Mesodermal cell (in vitro differentiated cells): Measurements from ENCODE around the gene SPATA1.

Experiments
- H3K27ac ChIP-seq: 2 replicates; pipeline ENCODE4 v1.7.0; 2013; ENCODE audit warnings: mild to moderate bottlenecking, low read depth, low read length, moderate library complexity; ENCODE audit not compliant: severe bottlenecking
- H3K36me3 ChIP-seq: 2 replicates; pipeline ENCODE4 v1.7.1; 2013; ENCODE audit warnings: mild to moderate bottlenecking, low read length, moderate library complexity; ENCODE audit not compliant: control insufficient read depth, insufficient read depth
- H3K4me1 ChIP-seq: one replicate; pipeline ENCODE4 v1.7.1; 2013; ENCODE audit warnings: mild to moderate bottlenecking, low read length; ENCODE audit not compliant: insufficient read depth, control insufficient read depth, poor library complexity, severe bottlenecking
- H3K4me3 ChIP-seq: 2 replicates; pipeline ENCODE4 v1.7.0; 2013; ENCODE audit warnings: low read length, control low read depth, mild to moderate bottlenecking; ENCODE audit not compliant: insufficient read depth, poor library complexity, severe bottlenecking; ENCODE audit errors: extremely low read depth
- H3K9me3 ChIP-seq: 2 replicates; pipeline ENCODE4 v1.7.1; 2013; ENCODE audit warnings: mild to moderate bottlenecking, low read length, moderate library complexity; ENCODE audit not compliant: control insufficient read depth
- WGBS, 2 experiments: methylation state at CpG; one replicate each; pipeline ENCODE4 v1.1.5; 2013; ENCODE audit warnings: missing lambda C conversion rate in 2 of 2; ENCODE audit not compliant: insufficient coverage in 2 of 2; 5-methylcytosine and 5-hydroxymethylcytosine counted together

The SPATA1 gene

DNA sequence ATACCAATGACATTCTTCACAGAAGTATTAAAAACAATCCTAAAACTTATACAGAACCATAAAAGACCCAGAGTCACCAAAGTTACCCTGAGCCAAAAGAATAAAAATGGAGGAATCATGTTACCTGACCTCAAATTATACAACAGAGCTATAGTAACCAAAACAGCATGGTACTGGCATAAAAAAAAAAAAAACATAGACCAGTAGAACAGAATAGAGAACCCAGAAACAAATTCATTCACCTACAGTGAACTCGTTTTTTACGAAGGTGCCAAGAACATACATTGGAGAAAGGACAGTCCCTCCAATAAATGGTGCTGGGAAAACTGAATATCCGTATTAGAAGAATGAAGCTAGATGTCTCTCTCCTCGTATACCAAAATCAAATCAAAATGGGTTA is 2.8 kb downstream of the SPATA1 start:
- 88% methylated on average over 4 of the region's 4 CpGs; no CpG with 5 or more reads in 1 of the 2 experiments for WGBS, 2 experiments
- peaks cover 21% of the 10 kb centered on the region for H3K9me3 ChIP-seq
- peaks cover 8% of the 10 kb centered on the region for H3K36me3 ChIP-seq
- no peak overlapping the region for H3K27ac ChIP-seq
- peaks cover 8% of the 10 kb centered on the region for H3K4me1 ChIP-seq
- no peak overlapping the region for H3K4me3 ChIP-seq

DNA sequence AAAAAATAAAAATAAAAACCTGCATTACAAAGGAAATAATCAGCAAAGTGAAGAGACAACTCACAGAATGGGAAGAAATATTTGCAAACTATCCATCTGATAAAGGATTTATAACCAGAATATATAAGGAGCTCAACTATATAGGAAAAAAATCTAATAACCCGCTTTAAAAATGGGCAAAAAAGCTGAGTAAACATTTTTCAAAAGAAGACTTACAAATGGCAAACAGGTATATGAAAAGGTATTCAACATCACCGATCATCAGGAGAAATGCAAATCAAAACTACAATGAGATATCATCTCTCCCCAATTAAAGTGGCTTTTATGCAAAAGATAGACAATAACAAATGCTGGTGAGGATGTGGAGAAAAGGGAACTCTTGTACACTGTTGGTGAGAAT is 4.0 kb downstream of the SPATA1 start:
- no peak overlapping the region for H3K4me3 ChIP-seq
- H3K27ac ChIP-seq, result no peak overlapping the region
- peaks cover 3% of the 10 kb centered on the region for H3K4me1 ChIP-seq
- peaks cover 21% of the 10 kb centered on the region for H3K9me3 ChIP-seq
- peaks cover 8% of the 10 kb centered on the region for H3K36me3 ChIP-seq
- no CpG with 5 or more reads among the region's 2 CpGs for WGBS, 2 experiments

DNA sequence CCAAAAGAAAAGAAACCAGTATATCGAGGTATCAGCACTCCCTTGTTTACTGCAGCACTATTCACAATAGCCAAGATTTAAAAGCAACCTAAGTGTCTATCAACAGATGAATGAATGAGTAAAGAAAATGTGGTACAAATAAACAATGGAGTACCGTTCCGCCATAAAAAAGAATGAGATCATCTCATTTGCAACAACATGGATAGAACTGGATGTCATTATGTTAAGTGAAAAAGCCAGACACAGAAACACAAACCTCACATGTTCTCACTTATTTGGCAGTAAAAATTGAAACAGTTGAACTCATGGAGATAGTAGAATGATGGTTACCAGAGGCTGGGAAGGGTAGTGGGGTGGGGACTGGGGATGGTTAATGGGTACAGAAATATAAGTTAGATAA is 4.5 kb downstream of the SPATA1 start:
- Histone ChIP-seq H3K27ac (no peak overlapping the region), H3K4me3 (no peak overlapping the region), H3K36me3 (peaks cover 8% of the 10 kb centered on the region), H3K4me1 (peaks cover 3% of the 10 kb centered on the region), H3K9me3 (peaks cover 21% of the 10 kb centered on the region)
- 100% methylated on average over 2 of the region's 3 CpGs; no CpG with 5 or more reads in 1 of the 2 experiments for WGBS, 2 experiments

DNA sequence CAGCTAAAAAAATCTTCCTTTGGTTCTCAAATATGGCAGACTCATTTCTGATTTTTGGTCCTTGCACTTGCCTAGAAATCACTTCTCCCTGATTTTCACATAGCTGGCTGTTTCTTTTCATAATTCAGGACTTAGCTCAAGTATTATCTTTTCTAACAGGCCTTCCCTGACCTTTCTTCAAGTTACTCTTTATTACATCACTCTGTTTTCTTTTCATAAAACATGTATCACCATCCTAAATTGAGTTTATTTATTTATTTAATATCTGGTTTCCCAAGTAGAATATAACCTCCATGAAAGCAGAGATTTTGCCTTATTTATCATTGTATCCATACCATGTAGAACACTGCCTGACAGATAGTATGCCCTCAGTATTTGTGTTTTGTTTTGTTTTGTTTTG is 18.4 kb downstream of the SPATA1 start:
- Histone ChIP-seq H3K4me1 (no peaks in the 10 kb centered on the region), H3K9me3 (no peaks in the 10 kb centered on the region), H3K36me3 (no peaks in the 10 kb centered on the region), H3K4me3 (no peak overlapping the region), H3K27ac (no peak overlapping the region)

DNA sequence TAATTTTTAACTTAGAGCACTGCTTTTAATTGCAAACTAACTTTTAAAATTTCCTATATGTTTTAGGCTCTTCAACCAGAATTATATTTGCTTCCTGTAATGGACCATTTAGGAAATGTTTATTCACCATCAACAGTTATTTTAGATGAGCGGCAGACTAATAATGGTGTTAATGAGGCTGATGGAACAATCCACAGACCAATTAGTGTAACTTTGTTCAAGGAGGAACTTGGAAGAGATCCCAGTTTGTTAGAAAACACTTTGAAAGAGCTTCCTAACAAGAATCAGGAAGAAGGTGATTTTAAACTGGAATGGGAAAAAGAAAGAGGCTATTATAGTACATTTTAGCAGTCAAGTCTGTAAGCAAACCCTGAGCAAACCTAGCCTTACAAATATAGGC is 19.6 kb downstream of the SPATA1 start:
- Histone ChIP-seq H3K36me3 (no peaks in the 10 kb centered on the region), H3K9me3 (no peaks in the 10 kb centered on the region), H3K4me1 (no peaks in the 10 kb centered on the region), H3K27ac (no peak overlapping the region), H3K4me3 (no peak overlapping the region)
- no CpG with 5 or more reads among the region's 1 CpG for WGBS, 2 experiments

DNA sequence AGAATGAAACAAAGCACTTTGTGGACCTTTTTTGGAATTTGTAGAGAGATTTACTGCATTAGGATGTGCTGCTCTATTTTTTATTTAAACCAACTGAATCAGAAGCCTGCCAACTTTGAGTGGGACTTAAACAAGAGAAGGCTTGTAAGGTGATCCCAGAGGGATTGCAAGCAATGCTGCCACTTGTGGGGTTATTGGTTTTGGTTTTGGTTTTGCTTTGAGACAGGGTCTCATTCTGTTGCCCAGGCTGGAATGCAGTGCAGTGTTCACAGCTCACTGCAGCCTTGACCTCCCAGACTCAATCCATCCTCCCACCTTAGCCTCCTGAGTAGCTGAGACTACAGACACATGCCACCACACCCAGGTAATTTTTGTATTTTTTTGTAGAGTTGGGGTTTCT is 32.4 kb downstream of the SPATA1 start:
- Histone ChIP-seq H3K9me3 (no peaks in the 10 kb centered on the region), H3K36me3 (no peaks in the 10 kb centered on the region), H3K27ac (no peak overlapping the region)

DNA sequence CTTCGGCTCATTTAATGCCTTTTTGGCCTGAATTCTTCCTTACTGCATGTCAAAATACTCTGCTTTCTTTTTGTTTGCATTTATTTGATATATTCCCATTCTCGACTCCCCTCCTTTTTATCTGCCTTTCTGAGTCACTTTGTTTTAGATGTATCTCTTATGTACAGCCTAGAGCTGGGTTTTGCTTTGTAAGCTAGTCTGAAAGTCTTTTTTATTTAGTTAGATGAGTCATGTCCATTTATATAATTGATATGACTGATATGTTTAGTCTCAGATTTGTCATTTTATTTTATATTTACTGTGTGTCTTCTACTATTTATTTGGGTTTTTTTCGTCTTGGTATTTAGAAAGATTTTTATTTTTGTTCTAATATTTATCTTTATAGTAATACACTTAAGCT is 33.8 kb downstream of the SPATA1 start:
- Histone ChIP-seq H3K4me1 (no peaks in the 10 kb centered on the region), H3K36me3 (no peaks in the 10 kb centered on the region), H3K9me3 (no peaks in the 10 kb centered on the region), H3K4me3 (no peak overlapping the region), H3K27ac (no peak overlapping the region)
- no CpG with 5 or more reads among the region's 3 CpGs for WGBS, 2 experiments

More for the DNA sequence above, 32.4 kb downstream of the SPATA1 start:
- Histone ChIP-seq H3K4me3 (no peak overlapping the region), H3K4me1 (no peaks in the 10 kb centered on the region)

DNA sequence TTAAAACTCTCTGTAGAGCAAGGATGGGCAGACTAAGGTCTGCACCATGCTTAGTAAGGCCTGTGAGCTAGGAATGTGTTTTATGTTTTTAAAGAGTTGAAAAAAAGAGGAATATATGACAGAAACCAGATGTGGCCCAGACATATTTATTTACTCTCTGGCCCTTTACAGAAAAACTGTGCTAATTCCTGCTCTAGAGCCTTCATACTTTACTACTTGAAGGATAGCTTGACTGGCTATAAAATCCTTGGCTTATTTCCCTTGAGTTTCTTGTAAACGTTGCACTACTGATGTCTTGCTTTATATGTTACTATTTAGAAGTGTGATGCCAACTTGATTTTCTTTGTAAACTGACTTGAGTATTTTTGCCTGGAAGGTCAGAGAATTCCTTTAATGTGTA is 34.6 kb downstream of the SPATA1 start:
- Histone ChIP-seq H3K4me3 (no peak overlapping the region), H3K4me1 (no peaks in the 10 kb centered on the region), H3K27ac (peak overlapping the region; percentile 25), H3K36me3 (no peaks in the 10 kb centered on the region), H3K9me3 (no peaks in the 10 kb centered on the region)
- 83 to 91% methylated on average over 1 of the region's 1 CpG for WGBS, 2 experiments

DNA sequence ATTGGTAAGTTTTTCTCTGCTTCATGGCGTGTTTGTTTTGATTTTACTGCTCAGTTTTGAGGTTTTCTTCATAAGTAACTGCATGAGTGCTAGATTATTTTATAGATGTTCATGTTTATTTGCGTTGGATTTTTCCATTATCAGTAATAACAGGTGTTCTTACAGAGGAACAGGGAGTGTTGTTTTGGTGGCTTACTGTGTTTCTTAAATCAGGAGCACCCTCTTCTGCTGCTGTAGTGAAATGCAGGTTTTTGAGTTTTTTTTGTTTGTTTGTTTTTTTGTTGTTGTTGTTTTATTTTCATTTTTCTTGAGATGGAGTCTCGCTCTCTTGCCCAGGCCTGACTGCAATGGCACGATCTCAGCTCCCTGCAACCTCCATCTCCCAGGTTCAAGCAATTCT is 35.5 kb downstream of the SPATA1 start:
- 93 to 100% methylated on average over 1 to 2 of the region's 4 CpGs for WGBS, 2 experiments
- H3K4me1 ChIP-seq, result no peaks in the 10 kb centered on the region

DNA sequence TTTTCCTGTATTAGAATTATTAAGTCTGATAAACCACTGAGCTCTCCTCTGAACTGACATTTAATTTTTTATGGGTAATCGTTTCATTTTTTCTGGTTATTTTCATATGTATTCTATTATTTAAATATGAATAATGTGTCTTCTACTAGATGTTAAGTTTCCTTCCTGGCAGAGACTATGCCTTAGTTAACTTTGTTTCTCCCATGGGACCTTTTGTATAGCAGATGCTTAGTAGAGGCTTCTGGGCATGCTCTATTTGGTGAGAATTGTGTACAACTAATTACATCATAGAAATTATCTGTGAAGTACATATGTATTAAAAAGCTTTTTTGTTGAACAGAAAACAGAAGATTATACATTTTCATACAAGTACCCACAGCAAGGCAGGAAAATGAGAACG is 44.6 kb downstream of the SPATA1 start:
- H3K4me1 ChIP-seq, result no peaks in the 10 kb centered on the region
- no peaks in the 10 kb centered on the region for H3K36me3 ChIP-seq
- no peak overlapping the region for H3K4me3 ChIP-seq
- WGBS, 2 experiments, result no CpG with 5 or more reads among the region's 2 CpGs
- H3K9me3 ChIP-seq, result no peaks in the 10 kb centered on the region
- no peak overlapping the region for H3K27ac ChIP-seq

More for the DNA sequence above, 35.5 kb downstream of the SPATA1 start:
- no peaks in the 10 kb centered on the region for H3K36me3 ChIP-seq
- H3K4me3 ChIP-seq, result no peak overlapping the region
- H3K9me3 ChIP-seq, result no peaks in the 10 kb centered on the region
- no peak overlapping the region for H3K27ac ChIP-seq

DNA sequence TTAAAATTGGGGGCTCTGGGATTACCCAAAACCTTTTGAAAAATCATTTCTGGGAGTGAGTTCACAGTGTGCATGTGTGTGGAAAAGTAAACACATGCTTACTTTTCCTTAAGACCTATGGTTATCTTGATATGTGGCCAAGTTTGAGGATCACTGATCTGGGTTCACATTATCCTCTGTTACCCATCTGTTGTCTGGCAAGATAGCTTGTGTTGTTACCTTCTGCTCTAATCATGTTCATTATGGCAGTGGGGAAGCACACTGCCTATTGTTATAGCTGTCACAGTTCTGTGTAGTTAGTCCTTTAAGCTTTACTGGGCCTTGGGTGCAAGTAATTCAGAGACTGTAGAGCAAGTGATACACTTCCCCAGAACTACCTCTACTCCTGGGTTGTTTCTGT is 63.0 kb downstream of the SPATA1 start:
- Histone ChIP-seq H3K36me3 (peaks cover 18% of the 10 kb centered on the region), H3K9me3 (no peaks in the 10 kb centered on the region), H3K4me3 (no peak overlapping the region), H3K4me1 (peaks cover 6% of the 10 kb centered on the region), H3K27ac (no peak overlapping the region)
